NOMO-1 (cell line): ENCODE data around the gene FMNL2.

Source experiments
- DNase-seq, 2 experiments: peaks; one replicate each; lab custom pipeline; 2025; ENCODE audit not compliant: unreplicated experiment in 2 of 2; lab: John Stamatoyannopoulos, UW

Gene FMNL2

DNA sequence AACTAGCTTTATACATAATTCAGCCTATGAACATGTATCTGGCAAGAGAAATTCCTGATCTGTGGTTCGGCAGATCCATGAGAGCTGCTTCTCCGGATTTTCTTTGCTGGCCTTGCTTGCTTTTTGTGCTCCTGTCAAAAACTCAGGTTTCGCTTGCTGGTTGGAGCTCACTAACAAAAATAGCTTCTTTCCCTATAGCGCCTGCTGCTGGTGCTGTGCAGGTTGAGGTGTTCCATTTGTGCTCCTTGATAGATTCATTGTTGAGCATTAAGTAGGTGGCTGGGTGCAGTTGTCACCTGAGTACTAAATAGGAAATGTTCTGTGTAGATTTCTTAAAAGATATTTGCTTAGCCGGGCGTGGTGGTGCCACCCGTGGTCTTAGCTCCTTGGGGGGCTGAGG lies 234.2 kb downstream of the FMNL2 start:
- no peak for DNase-seq

DNA sequence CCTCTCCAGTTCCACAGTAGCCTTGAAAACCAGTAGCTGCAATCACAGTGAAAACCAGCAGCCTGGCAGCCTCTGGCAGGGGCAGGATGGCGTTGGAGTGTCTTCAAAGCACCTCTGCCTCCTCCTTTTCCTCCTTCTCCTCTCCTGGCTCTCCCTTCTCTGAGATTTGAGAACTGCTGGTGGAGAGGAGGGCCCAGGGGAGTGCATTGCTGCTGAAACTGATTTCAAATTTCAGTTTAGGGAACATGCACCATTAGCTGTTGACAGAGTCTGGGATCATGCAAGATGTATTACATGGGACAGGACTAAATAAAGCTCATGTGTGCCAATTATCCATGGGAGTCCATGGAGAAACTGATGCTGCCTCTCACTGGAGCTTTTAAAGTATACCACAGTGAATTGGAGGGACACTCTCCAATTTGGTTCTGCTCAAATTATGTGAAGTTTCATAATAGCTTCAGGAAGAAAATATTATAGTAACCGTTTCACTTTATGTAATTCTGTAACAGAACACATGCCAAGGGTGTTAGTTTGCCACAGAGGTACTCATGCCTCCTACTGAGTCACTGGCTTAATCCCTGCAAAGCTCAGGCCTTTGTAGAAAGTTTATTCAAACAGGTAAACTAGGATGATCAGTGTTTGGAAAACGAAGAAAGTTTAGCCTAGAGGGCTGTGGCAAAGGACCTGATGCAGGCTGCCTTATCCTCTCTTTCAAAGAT lies 236.2 kb downstream of the FMNL2 start:
- DNase-seq, result no peak

DNA sequence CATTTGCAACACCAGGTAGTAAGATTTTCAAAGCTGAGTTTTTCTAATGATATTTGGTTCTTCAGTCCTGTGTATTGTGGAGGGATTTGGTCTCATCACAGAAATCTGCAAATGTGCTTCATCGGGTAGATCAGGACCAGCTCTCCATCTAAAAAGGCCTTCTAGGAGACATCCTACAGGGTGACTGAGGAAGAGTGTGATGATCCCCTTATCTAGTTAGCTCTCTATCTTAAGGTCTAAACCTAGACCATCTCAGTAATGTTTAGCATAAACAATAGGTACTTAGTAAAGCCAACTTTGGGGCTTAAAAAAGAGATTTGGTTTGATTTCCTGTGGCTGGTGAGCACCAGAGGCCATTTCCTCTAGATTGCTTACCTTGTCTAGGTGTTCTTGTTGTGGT lies 237.1 kb downstream of the FMNL2 start:
- no peak for DNase-seq

DNA sequence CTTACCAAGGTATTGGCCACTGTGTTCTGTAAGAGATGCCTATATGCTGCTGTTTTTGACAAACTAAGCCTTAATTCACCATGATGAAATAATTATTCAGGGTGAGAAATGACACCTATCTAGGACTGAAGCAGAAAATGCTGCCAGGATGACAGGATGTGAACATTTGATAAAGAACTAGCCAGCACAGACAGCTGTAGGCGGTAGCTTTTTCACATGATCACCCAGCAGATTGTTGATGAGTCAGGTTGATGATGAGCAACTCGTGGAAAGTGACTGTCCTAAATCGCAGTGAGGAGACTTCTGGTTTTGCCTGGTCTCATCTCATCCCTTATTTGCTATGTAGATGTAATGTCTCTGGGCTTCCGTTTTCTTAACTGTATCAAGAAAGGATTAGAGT lies 238.2 kb downstream of the FMNL2 start:
- peak; percentile 81 to 93 for DNase-seq

DNA sequence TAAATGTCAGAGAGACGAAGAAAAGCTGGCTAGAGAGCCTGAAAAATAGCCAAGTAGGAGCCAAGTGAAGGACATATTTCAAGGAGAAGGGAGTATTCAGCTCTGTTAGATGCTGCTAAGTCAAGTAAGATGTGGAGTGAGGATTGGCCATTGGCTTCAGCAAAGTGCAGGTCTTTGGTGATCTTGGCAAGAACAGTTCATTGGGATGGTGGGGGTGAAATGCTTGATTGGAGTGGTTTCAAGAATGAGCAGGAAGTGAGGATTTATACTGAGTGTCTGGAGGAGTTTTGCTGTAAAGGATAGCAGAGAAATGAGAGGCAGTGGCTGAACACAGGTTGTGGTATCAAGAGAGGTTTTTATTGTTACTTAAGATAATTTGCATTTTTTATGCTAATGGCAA lies 242.6 kb downstream of the FMNL2 start:
- DNase-seq, result no peak

DNA sequence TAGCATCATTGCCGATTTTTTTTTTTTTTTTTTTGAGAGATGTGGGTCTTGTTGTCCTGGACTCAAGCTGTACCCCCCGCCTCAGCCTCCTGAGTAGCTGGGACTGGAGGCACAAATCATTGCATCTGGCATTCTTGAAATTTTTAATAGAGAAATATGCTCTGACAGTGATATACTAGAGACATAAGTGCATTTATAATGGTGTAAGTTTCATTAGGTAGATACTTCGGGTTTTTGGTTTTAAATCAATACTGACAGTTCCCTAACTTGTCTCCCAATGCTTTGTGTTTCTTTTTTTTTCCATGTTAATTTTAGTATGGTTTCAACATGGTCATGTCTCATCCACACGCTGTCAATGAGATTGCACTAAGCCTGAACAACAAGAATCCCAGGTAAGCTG lies 243.6 kb downstream of the FMNL2 start:
- no peak for DNase-seq

DNA sequence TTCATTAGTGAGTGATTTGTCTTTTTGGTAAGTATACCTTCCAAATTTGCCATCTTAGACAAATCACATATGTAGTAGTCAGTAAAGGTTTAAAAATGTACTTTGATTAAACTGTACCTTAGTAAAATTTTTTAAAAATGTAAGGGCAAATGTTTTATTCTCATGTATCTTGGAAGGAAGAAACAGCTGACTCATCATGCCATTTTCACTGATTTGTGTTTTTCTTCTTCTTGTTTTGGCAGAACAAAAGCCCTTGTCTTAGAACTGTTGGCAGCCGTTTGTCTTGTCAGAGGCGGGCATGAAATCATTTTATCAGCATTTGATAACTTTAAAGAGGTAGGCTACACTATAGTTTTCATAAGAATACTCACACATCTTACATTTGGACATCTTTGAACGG lies 245.7 kb downstream of the FMNL2 start:
- DNase-seq, result no peak

DNA sequence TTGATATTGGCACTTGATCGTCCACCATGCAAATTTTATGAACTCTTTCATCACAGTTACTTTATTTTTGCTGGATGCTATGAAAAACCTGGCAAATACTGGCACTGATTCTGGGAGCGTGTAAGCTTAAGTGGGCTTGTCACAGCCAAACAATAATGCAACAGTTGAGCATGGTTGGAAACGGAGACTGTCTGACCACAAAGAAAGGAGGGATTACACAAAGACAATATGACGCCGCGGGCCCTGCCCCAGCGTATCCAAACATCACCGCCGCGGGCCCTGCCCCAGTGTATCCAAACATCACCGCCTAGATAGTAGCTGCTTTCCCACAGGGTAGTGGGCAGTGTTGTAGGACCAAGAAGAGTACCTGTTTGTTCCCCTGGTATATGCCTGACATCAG lies 246.4 kb downstream of the FMNL2 start:
- DNase-seq, result no peak

DNA sequence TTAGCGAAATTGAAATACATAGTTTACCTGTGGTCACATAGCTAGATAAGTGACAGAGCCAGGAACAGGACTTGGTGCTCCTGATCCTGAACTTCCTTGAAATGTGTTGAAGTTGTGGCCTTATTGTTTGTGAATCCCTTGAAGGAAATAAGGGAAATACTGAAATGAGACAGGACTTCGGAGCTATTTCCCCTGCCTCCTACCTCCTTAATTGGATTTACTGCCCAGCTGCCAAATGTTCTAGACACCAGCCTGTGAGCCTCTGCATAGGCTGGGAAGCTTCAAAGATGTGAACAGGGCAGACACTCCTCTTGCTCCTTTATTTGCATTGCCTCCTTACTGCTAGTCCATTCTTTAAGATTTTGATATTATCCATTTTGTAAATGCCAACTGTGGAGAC lies 247.1 kb downstream of the FMNL2 start:
- DNase-seq, result no peak

DNA sequence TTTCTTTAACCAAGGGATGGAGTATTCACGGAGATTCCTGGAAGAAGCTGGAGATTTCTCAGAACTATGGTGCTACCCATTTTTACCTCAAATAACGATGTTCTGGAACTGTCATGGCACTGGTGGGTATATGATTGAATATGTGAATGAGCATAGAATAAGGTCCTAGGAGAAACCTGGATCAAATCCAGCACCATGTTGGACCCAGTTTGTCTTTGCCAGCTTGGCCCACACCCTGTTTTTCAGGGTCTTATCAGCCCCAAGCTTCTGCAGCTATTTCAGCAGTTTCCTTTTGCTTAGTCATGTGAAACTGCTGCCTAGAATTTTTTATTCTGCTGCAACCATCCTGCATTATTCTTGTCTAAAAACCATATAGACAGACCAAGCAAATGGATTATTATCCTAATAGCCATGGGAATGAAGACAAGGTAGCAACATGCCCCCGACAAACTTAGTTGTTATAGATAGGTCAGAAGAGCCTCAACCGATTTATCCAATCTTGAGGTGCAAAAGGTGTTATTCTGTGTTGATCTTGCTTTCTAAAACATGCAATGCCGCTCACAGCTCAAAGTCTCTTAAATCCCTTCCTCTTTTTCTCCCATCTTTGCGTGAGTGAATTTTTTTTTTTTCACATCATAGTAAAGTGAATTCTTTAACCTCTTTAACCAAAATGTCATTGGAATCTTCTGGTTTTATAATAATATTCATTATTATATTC lies 248.7 kb downstream of the FMNL2 start:
- DNase-seq, result no peak

DNA sequence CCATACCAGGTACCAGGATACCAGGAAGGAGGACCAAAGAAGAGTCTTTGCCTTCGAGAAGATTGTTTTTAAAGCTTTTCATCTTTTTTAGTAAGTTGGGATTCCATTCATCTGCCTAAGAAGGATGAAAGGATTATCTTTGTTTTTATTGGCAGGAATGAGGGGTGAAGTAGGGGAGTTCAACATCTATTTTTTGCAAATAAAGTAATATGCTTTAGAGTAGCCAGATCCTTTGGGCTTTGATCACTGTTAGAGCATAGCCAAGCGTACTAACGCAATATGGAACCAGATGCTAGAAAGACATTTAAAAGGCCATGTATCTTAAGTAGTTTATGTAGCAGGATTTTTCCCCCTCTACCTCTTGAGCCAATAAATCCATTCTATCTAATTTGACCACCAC lies 249.3 kb downstream of the FMNL2 start:
- no peak for DNase-seq

DNA sequence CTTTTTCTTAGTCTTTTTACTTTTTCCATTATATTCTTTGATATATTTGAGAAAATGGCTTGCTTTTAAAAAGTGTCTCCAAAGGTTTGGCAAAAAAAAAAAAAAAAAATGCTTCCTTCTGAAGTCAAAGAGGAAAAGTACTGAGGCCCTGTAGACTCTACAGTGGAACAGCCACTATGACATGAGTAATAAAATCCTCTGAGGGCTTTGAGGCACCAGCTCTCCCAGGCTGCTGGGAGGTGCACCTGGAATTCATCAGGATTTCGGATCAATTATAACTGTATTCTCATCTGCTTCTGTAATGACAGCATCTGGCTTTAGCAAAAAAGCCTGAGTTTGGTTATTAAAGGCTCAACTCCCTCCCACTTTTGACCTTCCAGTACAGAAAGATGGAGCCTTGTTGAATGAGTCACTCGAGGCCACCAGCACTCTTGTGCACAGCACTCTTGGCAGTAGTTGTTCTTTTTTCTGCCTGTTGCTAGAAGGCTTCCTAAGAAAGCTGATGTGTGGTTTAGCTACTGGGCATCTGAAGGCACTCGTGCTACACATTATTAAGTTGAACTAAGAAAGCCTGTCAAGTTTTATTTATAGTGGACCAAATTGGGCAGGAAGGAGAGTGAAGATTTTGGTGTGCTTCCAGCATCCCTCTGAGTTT lies 251.0 kb downstream of the FMNL2 start:
- DNase-seq, result no peak

DNA sequence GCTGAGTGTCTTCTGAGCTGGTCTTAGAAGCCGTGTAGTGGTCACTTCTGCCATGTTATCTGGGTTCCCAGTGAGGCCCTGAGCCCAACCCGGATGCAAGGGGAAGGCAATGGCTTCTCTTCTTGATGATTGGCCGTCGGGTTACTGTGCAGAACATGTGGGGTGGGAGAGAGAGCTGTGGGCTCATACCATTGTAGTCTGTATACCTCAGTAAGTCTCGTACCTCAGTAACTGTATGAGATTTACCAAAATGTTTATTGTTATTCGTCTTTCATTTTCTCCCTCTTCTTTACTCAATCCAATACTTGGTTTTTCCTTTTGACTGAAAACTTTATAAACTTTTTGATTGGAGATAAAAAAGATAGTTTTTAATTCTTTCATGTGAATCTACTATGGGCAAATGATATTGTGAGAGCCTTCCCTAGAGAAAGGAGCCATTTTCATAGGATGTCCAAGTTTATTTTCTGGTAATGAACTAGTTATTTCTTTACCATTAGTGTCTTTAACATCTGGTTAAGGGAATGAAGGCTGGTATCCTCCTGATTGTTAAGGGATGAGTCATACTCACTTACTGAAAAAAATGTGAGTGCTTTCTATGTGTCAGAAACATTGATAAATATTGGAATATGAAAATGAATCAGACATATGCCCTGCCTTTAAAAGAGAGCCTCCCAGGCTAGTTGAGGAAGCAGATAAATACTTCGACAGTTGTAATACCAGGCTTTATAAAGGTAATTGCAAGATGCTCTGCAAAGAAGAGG lies 252.4 kb downstream of the FMNL2 start:
- DNase-seq, result no peak

DNA sequence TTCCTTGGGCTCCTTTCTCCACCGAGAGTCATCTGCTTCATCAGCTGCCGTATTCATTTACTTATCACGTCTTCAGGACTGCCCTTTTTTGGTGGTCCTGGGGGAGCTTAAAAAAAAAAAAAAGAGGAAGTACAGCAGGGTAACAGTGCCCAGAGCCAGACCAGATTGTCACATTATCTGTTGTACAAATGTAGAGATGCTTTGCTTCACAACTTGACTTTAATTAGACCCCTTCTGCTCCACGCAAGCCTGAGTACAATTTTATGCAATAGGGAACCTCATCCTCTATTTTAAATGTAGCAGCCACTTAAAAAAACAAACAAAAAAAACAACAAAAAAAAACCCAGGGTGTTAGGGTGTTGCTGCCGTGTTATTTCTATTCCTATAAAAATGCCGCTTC lies 254.0 kb downstream of the FMNL2 start:
- DNase-seq, result no peak

DNA sequence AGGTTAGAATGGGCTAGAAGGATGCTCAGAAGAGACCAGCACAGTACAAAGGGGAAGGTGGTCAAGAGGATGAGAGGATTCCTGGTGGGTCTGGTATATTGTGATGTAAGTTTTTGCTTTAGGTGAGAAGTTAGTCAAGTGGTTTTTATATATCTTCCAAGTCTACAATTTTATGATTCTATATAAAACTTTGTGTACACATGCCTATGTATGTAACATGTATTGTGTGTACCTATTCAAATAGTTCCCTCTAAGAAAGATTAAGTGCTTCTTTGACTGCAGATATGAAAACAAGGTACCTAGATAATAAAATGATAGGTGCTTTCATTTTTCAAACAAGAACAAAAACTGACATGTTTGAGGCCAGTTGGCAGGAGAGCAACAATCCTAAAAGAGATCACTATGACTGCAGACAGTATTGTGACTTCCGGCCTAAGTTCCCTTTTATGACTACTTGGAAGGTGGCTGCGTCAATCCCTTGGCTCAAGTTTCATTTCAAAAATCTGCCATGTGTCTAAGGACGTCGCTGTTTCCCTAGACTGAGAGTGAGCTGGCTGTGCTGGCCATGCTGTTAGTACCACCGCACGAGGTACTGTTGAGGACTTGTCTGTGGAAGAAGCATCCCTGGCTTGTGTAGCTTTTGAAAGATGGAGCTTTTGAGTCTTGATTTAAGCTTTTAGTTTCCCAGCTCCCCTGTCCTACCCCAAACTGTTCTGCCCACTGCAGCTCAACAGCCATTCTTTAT lies 259.2 kb downstream of the FMNL2 start:
- peak; percentile 90 to 92 for DNase-seq

DNA sequence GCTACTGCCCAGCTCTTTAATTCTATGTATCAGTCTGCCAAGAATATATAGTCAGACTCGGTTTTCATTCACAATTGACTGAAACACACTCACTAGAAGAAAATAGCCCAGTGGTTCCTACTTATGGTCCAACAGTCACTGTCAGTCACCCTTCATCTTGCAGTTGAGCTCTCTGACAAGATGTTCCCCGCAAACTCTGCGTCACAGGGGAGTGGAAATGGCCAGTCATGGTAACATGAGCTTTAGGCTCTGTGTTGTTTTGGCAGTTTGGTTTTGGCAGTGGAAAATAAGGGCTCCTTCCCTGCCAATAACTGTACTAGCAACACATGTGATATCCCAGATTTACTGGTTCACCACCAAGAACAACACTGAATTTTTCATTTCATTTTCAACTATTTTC lies 259.8 kb downstream of the FMNL2 start:
- DNase-seq, result no peak

DNA sequence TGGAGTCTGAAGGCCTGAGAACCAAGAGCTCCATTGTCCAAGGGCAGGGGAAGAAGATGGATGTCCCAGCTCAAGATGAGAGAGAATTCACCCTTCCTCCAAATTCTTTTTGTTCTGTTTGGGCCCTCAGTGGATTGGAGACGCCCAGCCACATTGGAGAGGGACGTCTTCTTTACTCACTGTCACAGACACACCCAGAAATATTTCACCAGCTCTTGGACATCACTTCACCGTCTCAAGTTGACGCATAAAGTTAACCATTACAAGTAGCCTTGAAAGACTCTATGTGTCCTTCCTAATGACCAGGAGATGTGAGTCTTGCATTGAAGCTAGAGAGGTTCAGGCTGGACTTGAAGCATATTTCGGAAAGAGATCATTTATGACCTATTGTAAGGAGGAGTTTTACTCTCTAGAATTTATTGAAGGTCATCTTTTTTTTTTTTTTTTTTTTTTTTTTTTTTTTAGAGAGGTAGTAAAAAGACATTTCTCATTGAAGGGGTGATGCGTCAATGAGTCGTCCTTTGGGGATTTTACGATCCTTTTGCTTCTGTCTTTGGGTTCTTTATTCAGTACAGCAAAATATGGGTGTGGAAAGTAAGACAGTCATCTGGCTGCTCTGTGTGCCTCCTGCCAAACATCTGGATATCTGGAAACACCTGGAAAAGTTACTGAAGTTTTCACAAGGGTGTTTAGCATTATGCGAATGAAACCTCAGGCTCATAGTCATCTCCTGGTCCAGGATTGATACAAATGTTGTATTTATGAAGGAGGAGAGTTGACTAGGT lies 264.2 kb downstream of the FMNL2 start:
- DNase-seq, result no peak

DNA sequence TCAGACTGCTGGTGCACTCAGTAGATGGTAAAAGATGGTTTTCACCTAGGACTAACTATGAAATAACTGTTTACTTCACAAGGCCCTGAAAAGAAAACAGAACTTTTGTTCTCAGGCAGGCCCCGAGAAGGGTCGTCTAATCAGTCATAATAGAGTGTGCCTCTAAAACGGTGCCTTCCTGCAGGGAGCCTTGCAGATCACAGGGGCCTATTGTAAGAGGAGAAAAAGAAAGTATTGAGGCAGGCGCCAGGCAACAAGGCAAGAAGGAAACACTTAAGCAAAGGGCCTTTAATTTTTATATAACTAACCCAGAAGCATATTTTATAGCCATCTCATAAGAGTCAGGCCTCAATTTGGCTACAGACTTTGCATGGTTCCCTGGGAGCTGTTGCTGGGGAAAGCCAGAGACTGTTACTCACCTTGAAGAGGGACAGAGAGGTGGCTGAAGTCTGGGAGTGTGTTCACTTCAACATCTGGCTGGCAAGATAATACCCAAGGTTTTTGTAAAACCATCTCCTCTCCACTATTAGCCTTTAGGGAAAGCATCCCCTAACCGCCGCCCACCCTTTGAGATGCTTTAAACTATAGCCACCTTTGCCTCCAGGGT lies 265.2 kb downstream of the FMNL2 start:
- no peak for DNase-seq

DNA sequence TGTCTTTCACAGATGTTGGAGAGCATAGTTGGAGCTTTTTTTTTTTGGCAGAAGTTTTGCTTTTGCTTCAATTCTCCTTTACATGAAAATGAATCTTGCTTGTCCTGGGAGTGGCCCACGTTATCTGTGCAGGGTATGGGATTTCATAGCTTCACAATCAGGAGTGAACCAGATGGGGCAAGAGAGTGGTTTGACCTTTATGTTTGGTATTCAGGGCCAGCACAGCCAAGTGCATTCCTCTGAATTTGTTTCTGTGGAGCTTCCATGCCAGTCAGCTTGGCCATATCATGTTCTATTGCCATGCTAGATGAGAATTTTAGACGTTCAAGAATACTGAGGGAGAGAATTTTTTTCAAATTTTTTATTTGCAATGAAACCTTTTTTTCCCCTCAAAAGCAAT lies 265.7 kb downstream of the FMNL2 start:
- no peak for DNase-seq

DNA sequence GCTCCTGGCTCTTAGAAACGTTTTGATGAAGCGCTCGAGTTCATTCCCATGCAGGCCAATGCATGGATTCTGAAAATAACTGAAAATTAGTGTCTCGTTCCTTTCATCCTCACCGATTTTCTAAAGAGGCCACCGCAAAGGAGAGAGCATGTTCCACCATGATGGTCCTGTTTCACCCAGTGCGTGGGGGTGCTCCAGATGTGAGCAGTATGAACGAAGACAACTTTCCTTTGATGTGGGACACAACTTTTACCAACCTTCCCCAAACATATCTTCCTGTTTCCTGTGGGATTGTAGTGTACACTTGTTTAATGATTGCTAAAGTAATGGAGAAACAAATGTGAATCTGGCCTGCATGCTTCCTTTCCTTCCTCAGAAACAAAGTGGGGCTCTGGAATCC lies 267.8 kb downstream of the FMNL2 start:
- no peak for DNase-seq
